Measurements from ENCODE around the gene BANP. TPM values are rescaled to one million over a fixed set of nuclear protein-coding genes. Genes with fewer than 3 reads are reported as not detected.

The BANP gene
- total and polyA plus RNA-seq, 2 experiments from 2014 or later, result 14.8 TPM

GRCh38 chr16:88064889-88065746 lies 113.9 kb downstream of the BANP start:
- no peaks in the 10 kb centered on the region for H4K20me1 ChIP-seq (ENCODE audit: insufficient read depth)
- no peak overlapping the region for H2AFZ ChIP-seq
- H3F3A ChIP-seq (ENCODE audit: insufficient read depth), result peaks cover 40% of the 10 kb centered on the region
- H3K4me2 ChIP-seq (ENCODE audit: unreplicated experiment), result peak overlapping the region; percentile 24
- in situ Hi-C loops (cut with MboI), result no loop called here
- no peak overlapping the region for H3K4me3 ChIP-seq
- no peak for TF ChIP-seq EZH2phosphoT487 (IDR thresholded peaks at IDR 0.05; ENCODE audit: insufficient read depth, low read depth)
- TF ChIP-seq EZH2 (IDR thresholded peaks at IDR 0.05; ENCODE audit: insufficient read depth, poor library complexity, severe bottlenecking), result no peak
- H3K9me2 ChIP-seq (ENCODE audit: insufficient read depth), result no peaks in the 10 kb centered on the region
- peak; percentile 62 for DNase-seq
- no peaks in the 10 kb centered on the region for H3K9me3 ChIP-seq (ENCODE audit: low read depth)
- H3K9ac ChIP-seq, result peak overlapping the region; percentile 77
- no peaks in the 10 kb centered on the region for H3K36me3 ChIP-seq (ENCODE audit: low read depth)
- no peaks in the 10 kb centered on the region for H3K79me2 ChIP-seq (ENCODE audit: insufficient read depth)
- 80 to 81% methylated on average over 19 of the region's 19 CpGs for WGBS, 2 experiments (ENCODE audit: low coverage in 1 of 2, low lambda C conversion rate in 2 of 2, missing lambda C conversion rate in 2 of 2)
- H3K27ac ChIP-seq, result peak overlapping the region; percentile 96; the same call in 1 of the 2 replicates
- H3K4me1 ChIP-seq (ENCODE audit: insufficient read depth), result peaks cover 34% of the 10 kb centered on the region
- no peaks in the 10 kb centered on the region for H3K27me3 ChIP-seq (replicated peaks; ENCODE audit: insufficient read depth)

GRCh38 chr16:88065747-88066142 lies 114.5 kb downstream of the BANP start:
- Histone ChIP-seq H3K4me1 (ENCODE audit: insufficient read depth) (peaks cover 34% of the 10 kb centered on the region), H3K9me3 (ENCODE audit: low read depth) (no peaks in the 10 kb centered on the region), H3F3A (ENCODE audit: insufficient read depth) (peaks cover 40% of the 10 kb centered on the region), H3K27me3 (replicated peaks; ENCODE audit: insufficient read depth) (no peaks in the 10 kb centered on the region), H4K20me1 (ENCODE audit: insufficient read depth) (no peaks in the 10 kb centered on the region), H3K4me2 (ENCODE audit: unreplicated experiment) (no peak overlapping the region), H3K36me3 (ENCODE audit: low read depth) (no peaks in the 10 kb centered on the region), H3K79me2 (ENCODE audit: insufficient read depth) (no peaks in the 10 kb centered on the region), H3K9me2 (ENCODE audit: insufficient read depth) (no peaks in the 10 kb centered on the region), H3K4me3 (no peak overlapping the region), H3K9ac (no peak overlapping the region), H2AFZ (no peak overlapping the region), H3K27ac (no peak overlapping the region)
- 88 to 89% methylated on average over 14 to 15 of the region's 15 CpGs for WGBS, 2 experiments (ENCODE audit: low coverage in 1 of 2, low lambda C conversion rate in 2 of 2, missing lambda C conversion rate in 2 of 2)
- TF ChIP-seq EZH2 (IDR thresholded peaks at IDR 0.05; ENCODE audit: insufficient read depth, poor library complexity, severe bottlenecking), result no peak
- no peak for TF ChIP-seq EZH2phosphoT487 (IDR thresholded peaks at IDR 0.05; ENCODE audit: insufficient read depth, low read depth)
- in situ Hi-C loops (cut with MboI), result no loop called here
- DNase-seq, result no peak

GRCh38 chr16:88066234-88066633 lies 115.0 kb downstream of the BANP start:
- H3K36me3 ChIP-seq (ENCODE audit: low read depth), result no peaks in the 10 kb centered on the region
- no peak overlapping the region for H2AFZ ChIP-seq
- WGBS, 2 experiments (ENCODE audit: low coverage in 1 of 2, low lambda C conversion rate in 2 of 2, missing lambda C conversion rate in 2 of 2), result 65 to 68% methylated on average over 10 of the region's 10 CpGs
- in situ Hi-C loops (cut with MboI), result no loop called here
- no peak overlapping the region for H3K9ac ChIP-seq
- H3K9me3 ChIP-seq (ENCODE audit: low read depth), result no peaks in the 10 kb centered on the region
- no peak overlapping the region for H3K4me3 ChIP-seq
- H3F3A ChIP-seq (ENCODE audit: insufficient read depth), result peaks cover 37% of the 10 kb centered on the region
- DNase-seq, result no peak
- TF ChIP-seq EZH2phosphoT487 (IDR thresholded peaks at IDR 0.05; ENCODE audit: insufficient read depth, low read depth), result no peak
- no peak for TF ChIP-seq EZH2 (IDR thresholded peaks at IDR 0.05; ENCODE audit: insufficient read depth, poor library complexity, severe bottlenecking)
- no peaks in the 10 kb centered on the region for H3K9me2 ChIP-seq (ENCODE audit: insufficient read depth)
- H3K27ac ChIP-seq, result no peak overlapping the region
- H3K4me1 ChIP-seq (ENCODE audit: insufficient read depth), result peaks cover 34% of the 10 kb centered on the region
- no peaks in the 10 kb centered on the region for H4K20me1 ChIP-seq (ENCODE audit: insufficient read depth)
- no peaks in the 10 kb centered on the region for H3K79me2 ChIP-seq (ENCODE audit: insufficient read depth)
- H3K4me2 ChIP-seq (ENCODE audit: unreplicated experiment), result no peak overlapping the region
- no peaks in the 10 kb centered on the region for H3K27me3 ChIP-seq (replicated peaks; ENCODE audit: insufficient read depth)

GRCh38 chr16:88066680-88067529 lies 115.7 kb downstream of the BANP start:
- no peak for DNase-seq
- H3K4me2 ChIP-seq (ENCODE audit: unreplicated experiment), result no peak overlapping the region
- H3K9ac ChIP-seq, result no peak overlapping the region
- no peaks in the 10 kb centered on the region for H3K9me2 ChIP-seq (ENCODE audit: insufficient read depth)
- H3F3A ChIP-seq (ENCODE audit: insufficient read depth), result peaks cover 30% of the 10 kb centered on the region
- H3K36me3 ChIP-seq (ENCODE audit: low read depth), result no peaks in the 10 kb centered on the region
- in situ Hi-C loops (cut with MboI), result no loop called here
- no peaks in the 10 kb centered on the region for H4K20me1 ChIP-seq (ENCODE audit: insufficient read depth)
- no peaks in the 10 kb centered on the region for H3K27me3 ChIP-seq (replicated peaks; ENCODE audit: insufficient read depth)
- H3K4me3 ChIP-seq, result no peak overlapping the region
- 84 to 87% methylated on average over 29 of the region's 29 CpGs for WGBS, 2 experiments (ENCODE audit: low coverage in 1 of 2, low lambda C conversion rate in 2 of 2, missing lambda C conversion rate in 2 of 2)
- H3K9me3 ChIP-seq (ENCODE audit: low read depth), result no peaks in the 10 kb centered on the region
- TF ChIP-seq EZH2phosphoT487 (IDR thresholded peaks at IDR 0.05; ENCODE audit: insufficient read depth, low read depth) (no peak), EZH2 (IDR thresholded peaks at IDR 0.05; ENCODE audit: insufficient read depth, poor library complexity, severe bottlenecking) (no peak)
- no peaks in the 10 kb centered on the region for H3K79me2 ChIP-seq (ENCODE audit: insufficient read depth)
- H3K27ac ChIP-seq, result no peak overlapping the region
- H2AFZ ChIP-seq, result no peak overlapping the region
- H3K4me1 ChIP-seq (ENCODE audit: insufficient read depth), result peaks cover 32% of the 10 kb centered on the region

All from GM23248 (cell line).